ENCODE measurements around the gene ICAM1. TPM values are rescaled to one million over a fixed set of nuclear protein-coding genes. Genes with fewer than 3 reads are reported as not detected.

Gene ICAM1
- total and polyA plus RNA-seq, 2 of the 13 experiments (the other 11 are each of a cell fraction or from before 2014, with no cell fraction given) = 37.9 to 98.4 TPM

DNA sequence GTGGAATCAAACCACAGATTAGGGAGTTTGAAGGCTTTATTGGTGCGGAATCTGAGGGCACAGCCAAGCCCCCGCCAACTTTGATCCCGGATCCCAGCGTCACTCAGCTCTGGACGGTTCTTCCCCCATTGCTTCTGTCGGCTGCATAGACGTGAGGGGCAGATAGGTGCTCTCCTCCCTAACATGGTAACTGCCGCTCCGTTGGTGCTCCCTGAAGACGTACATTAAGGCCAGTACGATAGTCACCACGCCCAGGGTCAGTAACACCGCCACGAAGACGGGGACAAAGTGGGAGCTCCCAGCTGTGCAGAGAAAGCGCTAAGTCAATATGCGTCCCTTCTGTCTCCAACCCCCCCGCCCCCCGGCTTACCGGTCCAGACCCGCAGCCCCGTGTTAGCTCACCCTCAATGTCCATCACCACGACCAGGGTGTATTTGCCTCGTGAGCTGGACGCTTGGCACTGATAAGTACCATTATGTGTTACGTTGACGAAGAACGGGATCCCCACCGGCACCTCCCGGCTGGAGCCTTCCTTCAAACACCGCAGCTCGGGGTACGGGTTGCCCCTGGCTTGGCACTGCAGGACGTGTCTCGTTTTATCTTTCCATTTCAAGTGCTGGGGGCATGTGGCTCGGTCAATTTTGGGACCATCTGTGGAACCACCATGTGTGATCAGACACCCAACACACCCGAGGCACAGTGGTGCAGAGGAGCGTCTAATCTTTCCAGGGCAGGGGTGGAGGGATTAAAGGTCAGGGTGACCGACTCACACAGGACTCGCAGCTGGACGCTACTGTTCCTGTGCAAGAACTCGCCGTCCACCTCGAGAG is 63.1 kb downstream of the ICAM1 start (continued):
- TF ChIP-seq ZNF446 (CRISPR knock-in tag; IDR thresholded peaks at IDR 0.05) (no peak), SMAD1 (CRISPR knock-in tag; IDR thresholded peaks at IDR 0.05; ENCODE audit: borderline replicate concordance, low read depth) (no peak), ZNF12 (CRISPR knock-in tag; IDR thresholded peaks at IDR 0.05) (no peak), ZNF33A (CRISPR knock-in tag; IDR thresholded peaks at IDR 0.05; ENCODE audit: borderline replicate concordance) (no peak; the same call in 1 of the 2 replicates), ZFY (CRISPR knock-in tag; IDR thresholded peaks at IDR 0.05) (no peak), ZSCAN21 (CRISPR knock-in tag; IDR thresholded peaks at IDR 0.05; ENCODE audit: borderline replicate concordance) (0 out of 2 replicates have a peak, but pooled peaks have one; percentile 27), ZMYM4 (CRISPR knock-in tag; IDR thresholded peaks at IDR 0.05) (peak; percentile 4; the same call in 1 of the 2 replicates), ZNF672 (CRISPR knock-in tag; IDR thresholded peaks at IDR 0.05) (no peak), MEIS2 (CRISPR knock-in tag; IDR thresholded peaks at IDR 0.05) (0 out of 2 replicates have a peak, but pooled peaks have one; percentile 2), ZFP90 (CRISPR knock-in tag; IDR thresholded peaks at IDR 0.05; ENCODE audit: borderline replicate concordance) (0 out of 2 replicates have a peak, but pooled peaks have one; percentile 3), FOXM1 (CRISPR knock-in tag; IDR thresholded peaks at IDR 0.05) (no peak), PAF1 (CRISPR knock-in tag; IDR thresholded peaks at IDR 0.05) (no peak), ZNF749 (CRISPR knock-in tag; IDR thresholded peaks at IDR 0.05; ENCODE audit: borderline replicate concordance) (no peak), CHCHD3 (CRISPR knock-in tag; IDR thresholded peaks at IDR 0.05) (no peak), NR2F6 (IDR thresholded peaks at IDR 0.05) (0 out of 2 replicates have a peak, but pooled peaks have one; percentile 40), NR2F6 (CRISPR knock-in tag; IDR thresholded peaks at IDR 0.05) (no peak), FOXA1 (IDR thresholded peaks at IDR 0.05) (no peak), FOXA1 (CRISPR knock-in tag; IDR thresholded peaks at IDR 0.05) (peak; percentile 56; the same call in 1 of the 2 replicates), ZNF776 (CRISPR knock-in tag; IDR thresholded peaks at IDR 0.05) (no peak), GLI4 (CRISPR knock-in tag; IDR thresholded peaks at IDR 0.05; ENCODE audit: borderline replicate concordance) (no peak), DMAP1 (CRISPR knock-in tag; IDR thresholded peaks at IDR 0.05) (no peak)
- TF ChIP-seq, protein P1, sequence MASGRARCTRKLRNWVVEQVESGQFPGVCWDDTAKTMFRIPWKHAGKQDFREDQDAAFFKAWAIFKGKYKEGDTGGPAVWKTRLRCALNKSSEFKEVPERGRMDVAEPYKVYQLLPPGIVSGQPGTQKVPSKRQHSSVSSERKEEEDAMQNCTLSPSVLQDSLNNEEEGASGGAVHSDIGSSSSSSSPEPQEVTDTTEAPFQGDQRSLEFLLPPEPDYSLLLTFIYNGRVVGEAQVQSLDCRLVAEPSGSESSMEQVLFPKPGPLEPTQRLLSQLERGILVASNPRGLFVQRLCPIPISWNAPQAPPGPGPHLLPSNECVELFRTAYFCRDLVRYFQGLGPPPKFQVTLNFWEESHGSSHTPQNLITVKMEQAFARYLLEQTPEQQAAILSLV (CRISPR knock-in tag; IDR thresholded peaks at IDR 0.05; ENCODE audit: borderline replicate concordance) = peak; percentile 65; the same call in 1 of the 2 replicates
- TF ChIP-seq, protein P2, sequence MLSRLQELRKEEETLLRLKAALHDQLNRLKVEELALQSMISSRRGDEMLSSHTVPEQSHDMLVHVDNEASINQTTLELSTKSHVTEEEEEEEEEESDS (CRISPR knock-in tag; IDR thresholded peaks at IDR 0.05; ENCODE audit: borderline replicate concordance) = no peak
- TF ChIP-seq, protein P3, sequence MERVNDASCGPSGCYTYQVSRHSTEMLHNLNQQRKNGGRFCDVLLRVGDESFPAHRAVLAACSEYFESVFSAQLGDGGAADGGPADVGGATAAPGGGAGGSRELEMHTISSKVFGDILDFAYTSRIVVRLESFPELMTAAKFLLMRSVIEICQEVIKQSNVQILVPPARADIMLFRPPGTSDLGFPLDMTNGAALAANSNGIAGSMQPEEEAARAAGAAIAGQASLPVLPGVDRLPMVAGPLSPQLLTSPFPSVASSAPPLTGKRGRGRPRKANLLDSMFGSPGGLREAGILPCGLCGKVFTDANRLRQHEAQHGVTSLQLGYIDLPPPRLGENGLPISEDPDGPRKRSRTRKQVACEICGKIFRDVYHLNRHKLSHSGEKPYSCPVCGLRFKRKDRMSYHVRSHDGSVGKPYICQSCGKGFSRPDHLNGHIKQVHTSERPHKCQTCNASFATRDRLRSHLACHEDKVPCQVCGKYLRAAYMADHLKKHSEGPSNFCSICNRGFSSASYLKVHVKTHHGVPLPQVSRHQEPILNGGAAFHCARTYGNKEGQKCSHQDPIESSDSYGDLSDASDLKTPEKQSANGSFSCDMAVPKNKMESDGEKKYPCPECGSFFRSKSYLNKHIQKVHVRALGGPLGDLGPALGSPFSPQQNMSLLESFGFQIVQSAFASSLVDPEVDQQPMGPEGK (CRISPR knock-in tag; IDR thresholded peaks at IDR 0.05) = no peak
- TF ChIP-seq, protein P4, sequence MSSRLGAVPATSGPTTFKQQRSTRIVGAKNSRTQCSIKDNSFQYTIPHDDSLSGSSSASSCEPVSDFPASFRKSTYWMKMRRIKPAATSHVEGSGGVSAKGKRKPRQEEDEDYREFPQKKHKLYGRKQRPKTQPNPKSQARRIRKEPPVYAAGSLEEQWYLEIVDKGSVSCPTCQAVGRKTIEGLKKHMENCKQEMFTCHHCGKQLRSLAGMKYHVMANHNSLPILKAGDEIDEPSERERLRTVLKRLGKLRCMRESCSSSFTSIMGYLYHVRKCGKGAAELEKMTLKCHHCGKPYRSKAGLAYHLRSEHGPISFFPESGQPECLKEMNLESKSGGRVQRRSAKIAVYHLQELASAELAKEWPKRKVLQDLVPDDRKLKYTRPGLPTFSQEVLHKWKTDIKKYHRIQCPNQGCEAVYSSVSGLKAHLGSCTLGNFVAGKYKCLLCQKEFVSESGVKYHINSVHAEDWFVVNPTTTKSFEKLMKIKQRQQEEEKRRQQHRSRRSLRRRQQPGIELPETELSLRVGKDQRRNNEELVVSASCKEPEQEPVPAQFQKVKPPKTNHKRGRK (CRISPR knock-in tag; IDR thresholded peaks at IDR 0.05) = no peak

Measured in HepG2 (cell line).